ENCODE results near the gene PRR13.

- TF ChIP-seq ZNF232 (CRISPR knock-in tag; IDR thresholded peaks at IDR 0.05; ENCODE audit: borderline replicate concordance) (no peak), ZFP90 (CRISPR knock-in tag; IDR thresholded peaks at IDR 0.05; ENCODE audit: borderline replicate concordance) (no peak), ZNF280B (CRISPR knock-in tag; IDR thresholded peaks at IDR 0.05; ENCODE audit: borderline replicate concordance) (no peak), KIAA2018 (CRISPR knock-in tag; IDR thresholded peaks at IDR 0.05; ENCODE audit: borderline replicate concordance) (no peak), SIX4 (CRISPR knock-in tag; IDR thresholded peaks at IDR 0.05) (no peak), NR3C1 (CRISPR knock-in tag; IDR thresholded peaks at IDR 0.05) (no peak), HOXA7 (CRISPR knock-in tag; IDR thresholded peaks at IDR 0.05) (no peak), TBX3 (IDR thresholded peaks at IDR 0.05; ENCODE audit: borderline replicate concordance) (no peak), TCF7L2 (IDR thresholded peaks at IDR 0.05; ENCODE audit: low read depth, low read length) (no peak), ZNF33A (CRISPR knock-in tag; IDR thresholded peaks at IDR 0.05; ENCODE audit: borderline replicate concordance) (no peak)
Measured at GRCh38 chr12:53472056-53472582, 30.6 kb downstream of the PRR13 start.

All from HepG2 (cell line).